Measurements from ENCODE around the gene NFIC.

The NFIC gene

GRCh38 chr19:3365836-3366752 lies at the start of gene NFIC:
NFIC (plus strand) TSS chr19:3366583; CDS start chr19:3366637, 54 bp downstream.
- no peak for TF ChIP-seq CTCF (IDR thresholded peaks at IDR 0.05; ENCODE audit: low read depth, low read length, missing control alignments)
- DNase-seq (ENCODE audit: extremely low read depth, low read depth) = no peak
- peak within 1 kb of the TSS; percentile 82 for H3K4me3 ChIP-seq (replicated peaks; ENCODE audit: low read depth, low read length)

- TF ChIP-seq CTCF (IDR thresholded peaks at IDR 0.05; ENCODE audit: low read depth, low read length, missing control alignments) = no peak
- DNase-seq (ENCODE audit: extremely low read depth, low read depth) = no peak
Measured at GRCh38 chr19:3316659-3317207, 49.6 kb upstream of the NFIC start.

GRCh38 chr19:3319643-3320353 lies 46.6 kb upstream of the NFIC start:
- DNase-seq (ENCODE audit: extremely low read depth, low read depth) = no peak
- H3K4me3 ChIP-seq (replicated peaks; ENCODE audit: low read depth, low read length) = no peak overlapping the region
- TF ChIP-seq CTCF (IDR thresholded peaks at IDR 0.05; ENCODE audit: low read depth, low read length, missing control alignments) = no peak

More at GRCh38 chr19:3316659-3317207, 49.6 kb upstream of the NFIC start:
- no peak overlapping the region for H3K4me3 ChIP-seq (replicated peaks; ENCODE audit: low read depth, low read length)

- DNase-seq (ENCODE audit: extremely low read depth, low read depth) = no peak
- TF ChIP-seq CTCF (IDR thresholded peaks at IDR 0.05; ENCODE audit: low read depth, low read length, missing control alignments) = no peak
- no peak overlapping the region for H3K4me3 ChIP-seq (replicated peaks; ENCODE audit: low read depth, low read length)
Measured at GRCh38 chr19:3320354-3320670, 46.1 kb upstream of the NFIC start.

- no peak for TF ChIP-seq CTCF (IDR thresholded peaks at IDR 0.05; ENCODE audit: low read depth, low read length, missing control alignments)
- DNase-seq (ENCODE audit: extremely low read depth, low read depth) = no peak
- H3K4me3 ChIP-seq (replicated peaks; ENCODE audit: low read depth, low read length) = no peak overlapping the region
Measured at GRCh38 chr19:3320853-3321252, 45.5 kb upstream of the NFIC start.

GRCh38 chr19:3321696-3322095 lies 44.7 kb upstream of the NFIC start:
- DNase-seq (ENCODE audit: extremely low read depth, low read depth) = no peak
- H3K4me3 ChIP-seq (replicated peaks; ENCODE audit: low read depth, low read length) = no peak overlapping the region
- TF ChIP-seq CTCF (IDR thresholded peaks at IDR 0.05; ENCODE audit: low read depth, low read length, missing control alignments) = no peak
